GM12878 (cell line): Measurements from ENCODE around the gene ARFGAP3. TPM values are rescaled to one million over a fixed set of nuclear protein-coding genes. Genes with fewer than 3 reads are reported as not detected.

Source experiments
- BHLHE40 ChIP-seq, 2 experiments: fragments of 450-650 bp in 1 of 2; IDR thresholded peaks; 2 replicates each; pipeline ENCODE4 v1.6.1; 2011 to 2017; ENCODE audit warnings: low read depth in 2 of 2, borderline replicate concordance in 1 of 2, improper control_type of control experiment in 1 of 2, low read length in 1 of 2, mild to moderate bottlenecking in 1 of 2
- CREB1 ChIP-seq: IDR thresholded peaks from 2 replicates; pipeline ENCODE4 v1.6.1; 2012; ENCODE audit warnings: low read depth, mild to moderate bottlenecking, inconsistent platforms
- CREM ChIP-seq: IDR thresholded peaks from 2 replicates; pipeline ENCODE4 v1.6.1; 2014; ENCODE audit warnings: antibody characterized with exemption, low read depth
- DPF2 ChIP-seq: fragments of 450-650 bp; IDR thresholded peaks from 2 replicates; pipeline ENCODE4 v1.6.1; 2017; ENCODE audit warnings: mild to moderate bottlenecking
- GATAD2B ChIP-seq: fragments of 450-650 bp; conservative IDR thresholded peaks from 2 replicates; pipeline ENCODE4 v1.6.1; 2017; ENCODE audit warnings: low read depth, mild to moderate bottlenecking, moderate library complexity
- IKZF2 ChIP-seq, 2 experiments: fragments of 450-650 bp; IDR thresholded peaks; 2 replicates each; pipeline ENCODE4 v1.6.1; 2017; ENCODE audit warnings: mild to moderate bottlenecking in 2 of 2, moderate library complexity in 2 of 2
- KAT2A ChIP-seq: conservative IDR thresholded peaks from 2 replicates; pipeline ENCODE4 v1.6.1; 2011; ENCODE audit warnings: low read depth, low read length; ENCODE audit not compliant: control insufficient read depth
- NR2C1 ChIP-seq: fragments of 450-650 bp; IDR thresholded peaks from 2 replicates; pipeline ENCODE4 v1.6.1; 2017; ENCODE audit warnings: antibody characterized with exemption, mild to moderate bottlenecking, moderate library complexity
- NR2F1 ChIP-seq: fragments of 450-650 bp; conservative IDR thresholded peaks from 2 replicates; pipeline ENCODE4 v1.6.1; 2017; ENCODE audit warnings: mild to moderate bottlenecking
- RB1 ChIP-seq: fragments of 450-650 bp; formaldehyde crosslinking; IDR thresholded peaks from 2 replicates; pipeline ENCODE4 v1.6.1; 2017; ENCODE audit warnings: mild to moderate bottlenecking, borderline replicate concordance
- RELA ChIP-seq: fragments of 450-650 bp; IDR thresholded peaks from 2 replicates; pipeline ENCODE4 v1.8.0; 2014; ENCODE audit warnings: borderline replicate concordance; ENCODE audit not compliant: partially characterized antibody
- TARDBP ChIP-seq: IDR thresholded peaks from 2 replicates; pipeline ENCODE4 v1.6.1; 2016; ENCODE audit warnings: borderline replicate concordance
- TBL1XR1 ChIP-seq: IDR thresholded peaks from 2 replicates; pipeline ENCODE4 v1.6.1; 2012; ENCODE audit warnings: low read depth, low read length, improper control_type of control experiment
- YBX1 ChIP-seq: fragments of 450-650 bp; IDR thresholded peaks from 2 replicates; pipeline ENCODE4 v1.6.1; 2016; ENCODE audit warnings: antibody characterized with exemption
- YY1 ChIP-seq: IDR thresholded peaks from 2 replicates; pipeline ENCODE4 v1.6.1; 2011; ENCODE audit warnings: low read depth, mild to moderate bottlenecking, low read length
- polyA plus RNA-seq, 11 experiments: library from polyadenylated mRNA; depleted of rRNA in 4 of 11; unstranded in 6 of 11; stranded (reverse) in 5 of 11; fragments of >200 nt; fragmentation: Nextera tagmentation in 4 of 11; fragmentation: Illumina TruSeq in 1 of 11; extraction: Ambion mirVana in 4 of 11; extraction: Trizol in 1 of 11; gene quantifications; 1 replicate in 1 of 11; 2 replicates in 10 of 11; pipeline versions ENCODE4 v1.2.1 to v1.2.3, GENCODE V29; 2011 to 2016; ENCODE audit warnings: inconsistent platforms in 2 of 11, missing spikeins in 2 of 11, low read depth in 1 of 11
- total RNA-seq, 4 experiments: library from RNA; depleted of rRNA in 3 of 4; stranded (reverse); fragments of >200 nt in 3 of 4; fragmentation: Illumina TruSeq in 1 of 4; extraction: Trizol in 1 of 4; gene quantifications; 2 replicates each; pipeline versions ENCODE4 v1.2.1 to v1.2.3, GENCODE V29; 2013 to 2021
- TF ChIP-seq, protein P1 (sequence below): fragments of 450-650 bp; IDR thresholded peaks from 2 replicates; pipeline ENCODE4 v1.6.1; 2017; ENCODE audit warnings: mild to moderate bottlenecking, moderate library complexity
- TF ChIP-seq, protein P2 (sequence below): fragments of 450-650 bp; formaldehyde crosslinking; IDR thresholded peaks from 2 replicates; pipeline ENCODE4 v1.4.0; 2022; ENCODE audit warnings: mild to moderate bottlenecking, moderate library complexity
- TF ChIP-seq, protein P3 (sequence below): fragments of 450-650 bp; IDR thresholded peaks from 2 replicates; pipeline ENCODE4 v1.6.1; 2018; ENCODE audit warnings: mild to moderate bottlenecking, low read depth, moderate library complexity; ENCODE audit not compliant: partially characterized antibody
- TF ChIP-seq, protein P4 (sequence below): fragments of 450-650 bp; IDR thresholded peaks from 2 replicates; pipeline ENCODE4 v1.6.1; 2017; ENCODE audit warnings: mild to moderate bottlenecking, low read depth, inconsistent platforms; ENCODE audit not compliant: poor library complexity, severe bottlenecking

The ARFGAP3 gene
- total and polyA plus RNA-seq, 10 of the 15 experiments (the other 5 are each of a cell fraction or from before 2014, with no cell fraction given), result 29.7 to 50.8 (median 39.5) TPM

DNA sequence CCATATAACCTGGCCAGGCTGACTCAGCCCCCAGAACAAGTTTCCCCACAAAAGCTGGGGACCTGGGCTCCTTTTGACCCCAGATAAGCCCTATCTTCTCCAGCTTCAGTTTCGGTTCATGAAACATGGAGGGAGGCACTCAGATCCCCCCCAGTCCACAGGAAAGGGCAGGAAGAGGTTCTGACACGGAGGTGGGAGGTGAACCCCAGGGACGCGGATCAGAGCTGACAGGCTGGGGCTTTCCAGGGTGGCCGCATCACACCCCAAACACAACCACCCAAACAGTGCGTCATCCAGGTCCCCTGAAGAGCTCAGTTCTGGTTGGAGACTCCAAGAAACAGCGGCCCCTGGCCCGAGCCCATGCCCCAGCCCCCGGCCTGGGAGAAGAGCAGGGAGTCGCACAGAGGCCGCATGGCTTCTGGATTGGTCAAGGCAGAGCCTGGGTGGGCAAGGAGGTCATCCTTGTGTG, 92.1 kb downstream of the ARFGAP3 start (continued):
- TF ChIP-seq, protein P1, sequence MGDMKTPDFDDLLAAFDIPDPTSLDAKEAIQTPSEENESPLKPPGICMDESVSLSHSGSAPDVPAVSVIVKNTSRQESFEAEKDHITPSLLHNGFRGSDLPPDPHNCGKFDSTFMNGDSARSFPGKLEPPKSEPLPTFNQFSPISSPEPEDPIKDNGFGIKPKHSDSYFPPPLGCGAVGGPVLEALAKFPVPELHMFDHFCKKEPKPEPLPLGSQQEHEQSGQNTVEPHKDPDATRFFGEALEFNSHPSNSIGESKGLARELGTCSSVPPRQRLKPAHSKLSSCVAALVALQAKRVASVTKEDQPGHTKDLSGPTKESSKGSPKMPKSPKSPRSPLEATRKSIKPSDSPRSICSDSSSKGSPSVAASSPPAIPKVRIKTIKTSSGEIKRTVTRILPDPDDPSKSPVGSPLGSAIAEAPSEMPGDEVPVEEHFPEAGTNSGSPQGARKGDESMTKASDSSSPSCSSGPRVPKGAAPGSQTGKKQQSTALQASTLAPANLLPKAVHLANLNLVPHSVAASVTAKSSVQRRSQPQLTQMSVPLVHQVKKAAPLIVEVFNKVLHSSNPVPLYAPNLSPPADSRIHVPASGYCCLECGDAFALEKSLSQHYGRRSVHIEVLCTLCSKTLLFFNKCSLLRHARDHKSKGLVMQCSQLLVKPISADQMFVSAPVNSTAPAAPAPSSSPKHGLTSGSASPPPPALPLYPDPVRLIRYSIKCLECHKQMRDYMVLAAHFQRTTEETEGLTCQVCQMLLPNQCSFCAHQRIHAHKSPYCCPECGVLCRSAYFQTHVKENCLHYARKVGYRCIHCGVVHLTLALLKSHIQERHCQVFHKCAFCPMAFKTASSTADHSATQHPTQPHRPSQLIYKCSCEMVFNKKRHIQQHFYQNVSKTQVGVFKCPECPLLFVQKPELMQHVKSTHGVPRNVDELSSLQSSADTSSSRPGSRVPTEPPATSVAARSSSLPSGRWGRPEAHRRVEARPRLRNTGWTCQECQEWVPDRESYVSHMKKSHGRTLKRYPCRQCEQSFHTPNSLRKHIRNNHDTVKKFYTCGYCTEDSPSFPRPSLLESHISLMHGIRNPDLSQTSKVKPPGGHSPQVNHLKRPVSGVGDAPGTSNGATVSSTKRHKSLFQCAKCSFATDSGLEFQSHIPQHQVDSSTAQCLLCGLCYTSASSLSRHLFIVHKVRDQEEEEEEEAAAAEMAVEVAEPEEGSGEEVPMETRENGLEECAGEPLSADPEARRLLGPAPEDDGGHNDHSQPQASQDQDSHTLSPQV, result no peak
- TF ChIP-seq, protein P2, sequence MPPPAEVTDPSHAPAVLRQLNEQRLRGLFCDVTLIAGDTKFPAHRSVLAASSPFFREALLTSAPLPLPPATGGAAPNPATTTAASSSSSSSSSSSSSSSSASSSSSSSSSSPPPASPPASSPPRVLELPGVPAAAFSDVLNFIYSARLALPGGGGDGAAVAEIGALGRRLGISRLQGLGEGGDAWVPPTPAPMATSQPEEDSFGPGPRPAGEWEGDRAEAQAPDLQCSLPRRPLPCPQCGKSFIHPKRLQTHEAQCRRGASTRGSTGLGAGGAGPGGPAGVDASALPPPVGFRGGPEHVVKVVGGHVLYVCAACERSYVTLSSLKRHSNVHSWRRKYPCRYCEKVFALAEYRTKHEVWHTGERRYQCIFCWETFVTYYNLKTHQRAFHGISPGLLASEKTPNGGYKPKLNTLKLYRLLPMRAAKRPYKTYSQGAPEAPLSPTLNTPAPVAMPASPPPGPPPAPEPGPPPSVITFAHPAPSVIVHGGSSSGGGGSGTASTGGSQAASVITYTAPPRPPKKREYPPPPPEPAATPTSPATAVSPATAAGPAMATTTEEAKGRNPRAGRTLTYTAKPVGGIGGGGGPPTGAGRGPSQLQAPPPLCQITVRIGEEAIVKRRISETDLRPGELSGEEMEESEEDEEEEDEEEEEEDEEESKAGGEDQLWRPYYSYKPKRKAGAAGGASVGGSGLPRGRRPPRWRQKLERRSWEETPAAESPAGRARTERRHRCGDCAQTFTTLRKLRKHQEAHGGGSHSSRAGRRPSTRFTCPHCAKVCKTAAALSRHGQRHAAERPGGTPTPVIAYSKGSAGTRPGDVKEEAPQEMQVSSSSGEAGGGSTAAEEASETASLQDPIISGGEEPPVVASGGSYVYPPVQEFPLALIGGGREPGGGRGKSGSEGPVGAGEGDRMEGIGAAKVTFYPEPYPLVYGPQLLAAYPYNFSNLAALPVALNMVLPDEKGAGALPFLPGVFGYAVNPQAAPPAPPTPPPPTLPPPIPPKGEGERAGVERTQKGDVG, result no peak
- peak; percentile 59 to 80; a peak in 3 of 4 replicates for TF ChIP-seq BHLHE40 (IDR thresholded peaks at IDR 0.05; ENCODE audit: borderline replicate concordance in 1 of 2, low read depth in 2 of 2, low read length in 1 of 2)
- no peak for TF ChIP-seq TARDBP
- peak; percentile 80 for TF ChIP-seq CREM
- TF ChIP-seq GATAD2B, result peak; percentile 69; the same call in 1 of the 2 replicates
- TF ChIP-seq NR2F1, result peak; percentile 94
- TF ChIP-seq NR2C1, result 0 out of 2 replicates have a peak, but pooled peaks have one; percentile 13
- peak; percentile 72 for TF ChIP-seq DPF2
- TF ChIP-seq RB1, result peak; percentile 38; the same call in 1 of the 2 replicates
- peak; percentile 94 to 95 for TF ChIP-seq IKZF2 (IDR thresholded peaks at IDR 0.05)
- TF ChIP-seq TBL1XR1, result peak; percentile 78; the same call in 1 of the 2 replicates
- TF ChIP-seq, protein P3, sequence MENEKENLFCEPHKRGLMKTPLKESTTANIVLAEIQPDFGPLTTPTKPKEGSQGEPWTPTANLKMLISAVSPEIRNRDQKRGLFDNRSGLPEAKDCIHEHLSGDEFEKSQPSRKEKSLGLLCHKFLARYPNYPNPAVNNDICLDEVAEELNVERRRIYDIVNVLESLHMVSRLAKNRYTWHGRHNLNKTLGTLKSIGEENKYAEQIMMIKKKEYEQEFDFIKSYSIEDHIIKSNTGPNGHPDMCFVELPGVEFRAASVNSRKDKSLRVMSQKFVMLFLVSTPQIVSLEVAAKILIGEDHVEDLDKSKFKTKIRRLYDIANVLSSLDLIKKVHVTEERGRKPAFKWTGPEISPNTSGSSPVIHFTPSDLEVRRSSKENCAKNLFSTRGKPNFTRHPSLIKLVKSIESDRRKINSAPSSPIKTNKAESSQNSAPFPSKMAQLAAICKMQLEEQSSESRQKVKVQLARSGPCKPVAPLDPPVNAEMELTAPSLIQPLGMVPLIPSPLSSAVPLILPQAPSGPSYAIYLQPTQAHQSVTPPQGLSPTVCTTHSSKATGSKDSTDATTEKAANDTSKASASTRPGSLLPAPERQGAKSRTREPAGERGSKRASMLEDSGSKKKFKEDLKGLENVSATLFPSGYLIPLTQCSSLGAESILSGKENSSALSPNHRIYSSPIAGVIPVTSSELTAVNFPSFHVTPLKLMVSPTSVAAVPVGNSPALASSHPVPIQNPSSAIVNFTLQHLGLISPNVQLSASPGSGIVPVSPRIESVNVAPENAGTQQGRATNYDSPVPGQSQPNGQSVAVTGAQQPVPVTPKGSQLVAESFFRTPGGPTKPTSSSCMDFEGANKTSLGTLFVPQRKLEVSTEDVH, result no peak
- no peak for TF ChIP-seq YBX1
- TF ChIP-seq KAT2A, result no peak
- TF ChIP-seq, protein P4, sequence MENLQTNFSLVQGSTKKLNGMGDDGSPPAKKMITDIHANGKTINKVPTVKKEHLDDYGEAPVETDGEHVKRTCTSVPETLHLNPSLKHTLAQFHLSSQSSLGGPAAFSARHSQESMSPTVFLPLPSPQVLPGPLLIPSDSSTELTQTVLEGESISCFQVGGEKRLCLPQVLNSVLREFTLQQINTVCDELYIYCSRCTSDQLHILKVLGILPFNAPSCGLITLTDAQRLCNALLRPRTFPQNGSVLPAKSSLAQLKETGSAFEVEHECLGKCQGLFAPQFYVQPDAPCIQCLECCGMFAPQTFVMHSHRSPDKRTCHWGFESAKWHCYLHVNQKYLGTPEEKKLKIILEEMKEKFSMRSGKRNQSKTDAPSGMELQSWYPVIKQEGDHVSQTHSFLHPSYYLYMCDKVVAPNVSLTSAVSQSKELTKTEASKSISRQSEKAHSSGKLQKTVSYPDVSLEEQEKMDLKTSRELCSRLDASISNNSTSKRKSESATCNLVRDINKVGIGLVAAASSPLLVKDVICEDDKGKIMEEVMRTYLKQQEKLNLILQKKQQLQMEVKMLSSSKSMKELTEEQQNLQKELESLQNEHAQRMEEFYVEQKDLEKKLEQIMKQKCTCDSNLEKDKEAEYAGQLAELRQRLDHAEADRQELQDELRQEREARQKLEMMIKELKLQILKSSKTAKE, result peak; percentile 56
- TF ChIP-seq RELA, result peak; percentile 96
- TF ChIP-seq YY1, result peak; percentile 26; the same call in 1 of the 2 replicates
- TF ChIP-seq CREB1, result peak; percentile 60
